Mammary epithelial cell (primary cell): ENCODE results near the gene TRIM24.

Experiments
- EZH2 ChIP-seq: IDR thresholded peaks from 2 replicates; pipeline ENCODE4 v1.6.1; 2012; ENCODE audit warnings: low read length, inconsistent platforms, borderline replicate concordance
- TF ChIP-seq, protein P1 (sequence below), 2 donors: IDR thresholded peaks in 1 of 2; conservative IDR thresholded peaks in 1 of 2; 2 replicates each; pipeline ENCODE4 v1.5.1; 2011 to 2012; ENCODE audit warnings: inconsistent platforms in 2 of 2, low read length in 2 of 2, mild to moderate bottlenecking in 2 of 2, control low read depth in 1 of 2, low read depth in 1 of 2; ENCODE audit not compliant: insufficient read depth in 1 of 2; ENCODE audit errors: extremely low read depth in 1 of 2

DNA sequence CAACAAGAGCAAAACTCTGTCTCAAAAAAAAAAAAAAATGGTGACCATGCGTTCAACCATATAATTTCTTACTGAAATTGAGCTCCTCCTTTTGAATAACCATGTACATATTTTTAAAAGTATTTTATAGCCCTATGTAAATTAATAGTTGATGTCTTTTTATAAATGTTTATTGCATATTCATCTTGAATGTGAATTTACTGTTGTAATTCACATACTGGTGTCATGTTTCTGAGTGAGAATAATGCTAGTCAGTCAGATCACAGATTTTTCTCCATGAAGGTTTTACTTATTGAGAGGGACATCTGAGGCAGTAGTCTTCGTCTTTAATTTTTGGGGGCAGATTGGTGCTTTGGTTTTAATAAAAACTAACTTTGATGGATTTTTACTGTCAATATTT, 128.9 kb downstream of the TRIM24 start:
- TF ChIP-seq, protein P1, sequence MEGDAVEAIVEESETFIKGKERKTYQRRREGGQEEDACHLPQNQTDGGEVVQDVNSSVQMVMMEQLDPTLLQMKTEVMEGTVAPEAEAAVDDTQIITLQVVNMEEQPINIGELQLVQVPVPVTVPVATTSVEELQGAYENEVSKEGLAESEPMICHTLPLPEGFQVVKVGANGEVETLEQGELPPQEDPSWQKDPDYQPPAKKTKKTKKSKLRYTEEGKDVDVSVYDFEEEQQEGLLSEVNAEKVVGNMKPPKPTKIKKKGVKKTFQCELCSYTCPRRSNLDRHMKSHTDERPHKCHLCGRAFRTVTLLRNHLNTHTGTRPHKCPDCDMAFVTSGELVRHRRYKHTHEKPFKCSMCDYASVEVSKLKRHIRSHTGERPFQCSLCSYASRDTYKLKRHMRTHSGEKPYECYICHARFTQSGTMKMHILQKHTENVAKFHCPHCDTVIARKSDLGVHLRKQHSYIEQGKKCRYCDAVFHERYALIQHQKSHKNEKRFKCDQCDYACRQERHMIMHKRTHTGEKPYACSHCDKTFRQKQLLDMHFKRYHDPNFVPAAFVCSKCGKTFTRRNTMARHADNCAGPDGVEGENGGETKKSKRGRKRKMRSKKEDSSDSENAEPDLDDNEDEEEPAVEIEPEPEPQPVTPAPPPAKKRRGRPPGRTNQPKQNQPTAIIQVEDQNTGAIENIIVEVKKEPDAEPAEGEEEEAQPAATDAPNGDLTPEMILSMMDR (conservative IDR thresholded peaks at IDR 0.05 in 1 of 2, IDR thresholded peaks at IDR 0.05 in 1 of 2; ENCODE audit: extremely low read depth in 1 of 2, insufficient read depth in 1 of 2, low read depth in 1 of 2, low read length in 2 of 2), result no peak
- no peak for TF ChIP-seq EZH2
